PC-3 (cell line): Measurements from ENCODE around the gene ATF5.

Source experiments
- CTCF ChIP-seq: fragments of 300-600 bp; sonication (generic); conservative IDR thresholded peaks from 2 replicates; pipeline ENCODE4 v1.5.1; 2017; ENCODE audit warnings: antibody characterized with exemption, low read depth, mild to moderate bottlenecking, low read length
- EZH2 ChIP-seq: fragments of 300-600 bp; sonication (generic); IDR thresholded peaks from one replicate; pipeline ENCODE4 v1.6.1; 2017; ENCODE audit warnings: antibody characterized with exemption, mild to moderate bottlenecking, low read length; ENCODE audit not compliant: unreplicated experiment

DNA sequence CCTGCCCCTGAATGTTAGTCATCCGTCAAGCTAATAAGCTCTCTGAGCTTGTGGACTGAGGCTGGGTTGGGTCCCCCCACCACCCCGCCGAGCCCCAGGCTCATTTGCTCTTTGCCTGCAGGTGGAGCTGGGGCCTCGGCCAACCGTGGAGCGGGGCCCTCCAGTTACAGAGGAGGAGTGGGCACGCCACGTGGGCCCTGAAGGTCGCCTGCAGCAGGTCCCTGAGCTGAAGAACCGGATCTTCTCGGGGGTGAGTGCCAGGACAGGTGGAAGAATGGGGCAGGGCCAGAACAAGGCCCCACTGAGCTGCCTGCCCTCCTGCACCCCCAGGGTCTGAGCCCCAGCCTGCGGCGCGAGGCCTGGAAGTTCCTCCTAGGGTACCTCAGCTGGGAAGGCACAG lies 46.4 kb upstream of the ATF5 start:
- TF ChIP-seq CTCF (no peak), EZH2 (no peak)
